Subcutaneous adipose tissue (tissue), 4 donors: ENCODE results near the gene DPYD. TPM values are rescaled to one million over a fixed set of nuclear protein-coding genes. Genes with fewer than 3 reads are reported as not detected.

ENCODE experiments used
- total RNA-seq, 4 donors: library from RNA; depleted of rRNA; stranded (reverse); fragments of >200 nt; gene quantifications; one replicate each; pipeline ENCODE4 v1.1.0, GENCODE V29; 2016
- TF ChIP-seq, protein P1 (sequence below): fragments of 450-650 bp; IDR thresholded peaks from one replicate; pipeline ENCODE4 v1.5.1; 2016; ENCODE audit warnings: low read depth, mild to moderate bottlenecking, control low read depth, antibody characterized with exemption, moderate library complexity

Gene DPYD
- total RNA-seq, 4 donors from 2014 or later: 47.1 to 100 (median 68.0) TPM

DNA sequence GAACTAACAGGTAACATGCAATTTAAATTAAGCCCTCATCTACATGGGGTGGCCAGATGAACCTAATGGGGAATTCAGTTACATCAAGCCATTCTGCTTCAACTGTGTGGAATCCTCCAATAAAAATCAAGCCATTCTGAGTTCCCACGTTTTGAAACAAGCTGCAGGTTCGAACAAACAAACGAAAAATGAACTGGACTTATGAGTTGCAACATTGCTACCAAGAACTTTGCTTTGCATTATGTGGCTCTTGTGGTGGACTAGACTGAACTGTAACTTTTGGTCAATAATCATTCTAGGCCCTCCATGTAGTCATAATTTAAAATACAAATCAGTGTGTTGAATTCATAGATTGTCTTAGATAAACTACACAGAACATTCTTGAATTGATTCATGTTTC, 682.0 kb downstream of the DPYD start:
- TF ChIP-seq, protein P1, sequence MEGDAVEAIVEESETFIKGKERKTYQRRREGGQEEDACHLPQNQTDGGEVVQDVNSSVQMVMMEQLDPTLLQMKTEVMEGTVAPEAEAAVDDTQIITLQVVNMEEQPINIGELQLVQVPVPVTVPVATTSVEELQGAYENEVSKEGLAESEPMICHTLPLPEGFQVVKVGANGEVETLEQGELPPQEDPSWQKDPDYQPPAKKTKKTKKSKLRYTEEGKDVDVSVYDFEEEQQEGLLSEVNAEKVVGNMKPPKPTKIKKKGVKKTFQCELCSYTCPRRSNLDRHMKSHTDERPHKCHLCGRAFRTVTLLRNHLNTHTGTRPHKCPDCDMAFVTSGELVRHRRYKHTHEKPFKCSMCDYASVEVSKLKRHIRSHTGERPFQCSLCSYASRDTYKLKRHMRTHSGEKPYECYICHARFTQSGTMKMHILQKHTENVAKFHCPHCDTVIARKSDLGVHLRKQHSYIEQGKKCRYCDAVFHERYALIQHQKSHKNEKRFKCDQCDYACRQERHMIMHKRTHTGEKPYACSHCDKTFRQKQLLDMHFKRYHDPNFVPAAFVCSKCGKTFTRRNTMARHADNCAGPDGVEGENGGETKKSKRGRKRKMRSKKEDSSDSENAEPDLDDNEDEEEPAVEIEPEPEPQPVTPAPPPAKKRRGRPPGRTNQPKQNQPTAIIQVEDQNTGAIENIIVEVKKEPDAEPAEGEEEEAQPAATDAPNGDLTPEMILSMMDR: no peak

DNA sequence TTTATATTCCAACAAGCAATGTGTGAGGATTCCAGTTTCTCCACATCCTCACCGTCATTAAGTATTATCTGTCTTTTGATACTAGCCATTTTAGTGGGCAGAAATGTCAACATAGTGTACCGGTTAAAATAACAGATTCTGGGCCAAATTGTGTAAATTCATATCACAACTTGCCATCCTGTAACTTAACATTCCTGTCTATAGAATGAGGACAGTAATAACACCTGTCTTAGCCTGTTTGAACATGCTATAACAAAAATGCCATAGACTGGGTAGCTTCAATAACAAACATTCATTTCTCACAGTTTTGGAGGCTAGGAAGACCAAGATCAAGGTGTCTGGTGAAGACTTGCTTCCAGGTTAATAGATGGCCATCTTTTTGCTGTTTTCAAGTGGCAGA, 708.2 kb downstream of the DPYD start:
- TF ChIP-seq, protein P1: no peak

DNA sequence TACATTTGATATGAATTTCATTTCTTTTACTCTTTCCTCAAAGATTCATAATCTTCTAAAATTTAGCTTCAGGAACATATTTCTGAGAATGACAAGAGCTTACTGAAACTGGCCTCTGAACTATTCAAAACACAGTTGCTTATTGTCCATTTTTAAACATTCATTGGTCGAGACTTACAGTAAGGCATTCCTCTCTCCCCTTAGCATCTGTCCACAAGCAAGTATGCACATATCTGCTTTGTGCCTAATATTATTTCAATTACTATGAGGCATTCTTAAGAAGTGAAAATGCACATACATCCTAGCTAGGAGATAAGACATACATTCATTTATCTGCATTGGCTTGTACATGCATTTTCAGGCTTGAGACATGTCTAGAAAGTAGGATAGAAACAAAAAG, 710.5 kb downstream of the DPYD start:
- TF ChIP-seq, protein P1: no peak

DNA sequence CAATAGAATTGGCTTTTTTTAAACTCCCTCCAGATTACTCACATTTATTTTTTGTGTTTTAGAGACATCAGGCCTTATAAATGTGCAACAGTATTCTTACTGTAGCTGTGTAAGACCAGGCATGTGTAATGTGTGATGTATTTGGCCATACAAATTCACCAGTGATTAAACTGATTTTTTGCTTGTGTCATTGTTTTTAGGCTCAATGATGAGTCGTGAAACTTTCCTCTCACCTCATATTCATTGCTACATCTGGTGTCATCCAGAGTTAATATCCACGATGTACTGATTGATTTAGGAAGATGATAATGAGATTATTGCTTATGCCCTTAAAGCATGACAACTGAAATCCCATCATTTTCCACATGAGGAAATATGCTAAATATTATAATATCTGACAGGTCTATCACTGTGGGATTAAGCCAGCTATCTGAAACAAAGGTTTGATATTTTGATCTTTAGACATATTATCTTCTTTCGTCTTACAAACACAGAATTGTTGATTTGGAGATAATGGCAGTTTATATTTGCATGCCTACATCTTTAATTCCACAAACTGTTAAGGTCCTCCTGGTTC, 711.4 kb downstream of the DPYD start:
- TF ChIP-seq, protein P1: no peak

DNA sequence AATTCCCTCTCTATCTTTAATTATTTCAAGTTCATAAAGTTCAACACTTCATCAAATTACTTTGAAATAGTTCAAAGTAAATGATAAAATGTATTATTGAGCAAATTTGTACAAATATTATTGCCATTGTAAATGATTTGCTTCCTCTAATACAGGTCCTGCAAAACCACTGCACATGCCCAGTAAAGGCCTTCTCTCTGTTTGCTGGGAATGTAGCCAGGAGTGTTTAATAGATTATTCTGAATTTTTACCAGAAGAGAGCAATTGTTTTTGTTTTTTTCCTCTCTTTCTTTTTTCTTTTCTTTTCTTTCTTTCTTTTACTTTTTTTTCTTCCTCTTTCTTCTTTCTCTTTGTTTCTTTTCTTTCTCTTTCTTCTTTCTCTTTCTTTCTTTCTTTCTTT, 713.0 kb downstream of the DPYD start:
- TF ChIP-seq, protein P1: no peak

DNA sequence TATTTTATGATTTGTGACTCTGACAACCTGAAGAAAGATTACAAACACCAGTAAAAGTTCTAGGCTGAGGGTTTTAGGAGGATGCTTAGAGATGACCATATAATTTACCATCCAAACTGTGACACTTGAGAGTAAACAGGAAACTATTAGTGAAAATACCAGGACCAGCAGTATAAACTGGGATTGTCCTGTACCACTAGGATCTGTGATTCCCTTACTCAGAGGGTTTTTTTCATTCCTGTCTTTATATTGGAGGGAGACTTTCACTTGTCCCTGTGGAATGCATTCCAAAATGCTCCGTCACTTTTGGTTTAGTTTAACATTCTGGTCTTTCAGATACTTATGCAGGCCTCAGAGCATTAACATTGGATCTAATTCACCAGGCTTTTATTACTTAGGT, 716.4 kb downstream of the DPYD start:
- TF ChIP-seq, protein P1: no peak

DNA sequence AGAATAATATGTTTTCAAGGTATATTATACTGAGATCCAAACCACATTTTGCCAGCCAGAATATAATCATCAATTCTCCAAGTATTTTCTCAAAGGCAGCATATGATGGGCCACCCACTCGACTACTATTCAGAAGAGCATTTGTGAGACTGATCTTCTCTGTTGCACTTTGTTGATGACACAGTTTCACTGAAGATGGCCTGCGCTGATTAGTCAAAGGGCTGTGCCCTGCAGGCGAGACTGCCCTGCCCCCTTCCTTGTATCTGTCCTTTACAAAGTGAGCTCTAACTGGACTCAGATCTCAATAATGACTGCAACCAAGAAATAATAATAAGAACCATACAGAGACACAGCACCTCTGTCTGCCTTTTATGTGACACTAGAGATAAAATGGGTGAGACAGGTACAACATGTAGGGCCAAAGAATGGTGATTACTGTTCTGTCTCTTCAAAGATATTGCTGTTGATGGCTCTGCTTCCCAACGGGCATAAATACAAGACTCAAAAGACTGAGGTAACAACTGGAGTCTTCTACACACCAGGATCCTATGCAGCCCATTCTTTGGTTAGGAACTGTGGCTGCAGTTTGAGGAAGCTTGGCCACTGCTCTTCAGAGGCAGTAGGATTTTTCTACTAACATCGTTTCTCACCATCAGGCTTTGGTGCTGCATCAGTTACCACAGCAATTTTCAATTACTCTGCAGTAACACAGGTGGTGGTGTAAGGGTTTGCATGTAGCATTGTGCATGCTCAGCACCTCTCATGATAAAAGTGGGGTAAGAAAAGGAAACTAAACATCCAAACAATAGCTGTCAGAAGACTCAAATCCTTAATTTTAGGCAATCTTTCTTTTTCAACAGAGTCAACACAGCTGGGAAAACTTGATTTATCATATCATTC, 718.1 kb downstream of the DPYD start:
- TF ChIP-seq, protein P1: no peak
